ENCODE data around the gene TDRD7.

The TDRD7 gene

DNA sequence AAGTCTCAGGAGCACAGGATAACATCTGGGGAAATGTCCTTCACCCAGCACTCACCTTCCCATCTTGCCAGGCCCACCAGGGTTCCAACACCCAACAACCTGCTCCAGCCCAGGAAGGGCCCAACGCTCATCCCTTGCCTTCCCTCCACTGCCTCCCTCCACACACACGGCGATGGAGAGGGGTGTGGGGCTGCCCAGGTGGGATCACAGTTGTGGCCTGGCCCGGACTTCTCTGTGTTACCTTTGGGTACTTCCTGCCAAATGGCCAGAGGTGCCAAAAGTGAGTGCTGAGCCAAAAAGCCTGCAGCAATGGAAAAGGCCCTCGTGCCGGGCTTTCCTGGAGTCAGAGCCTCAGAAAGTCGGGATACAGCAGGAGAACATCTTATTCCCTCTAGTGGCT lies 15.6 kb upstream of the TDRD7 start:
- TF ChIP-seq EP300 (IDR thresholded peaks at IDR 0.05; ENCODE audit: borderline replicate concordance) = no peak
- TF ChIP-seq RAD21 (IDR thresholded peaks at IDR 0.05; ENCODE audit: low read depth) = no peak
- no peak for TF ChIP-seq FOXM1 (IDR thresholded peaks at IDR 0.05; ENCODE audit: borderline replicate concordance, low read depth)
- no peak for TF ChIP-seq EGR1 (IDR thresholded peaks at IDR 0.05)
- no peak for TF ChIP-seq TCF12 (IDR thresholded peaks at IDR 0.05; ENCODE audit: low read depth)
- no peak for TF ChIP-seq CREB1 (IDR thresholded peaks at IDR 0.05; ENCODE audit: low read depth)
- TF ChIP-seq TAF1 (IDR thresholded peaks at IDR 0.05; ENCODE audit: low read depth) = no peak
- TF ChIP-seq, protein P1, sequence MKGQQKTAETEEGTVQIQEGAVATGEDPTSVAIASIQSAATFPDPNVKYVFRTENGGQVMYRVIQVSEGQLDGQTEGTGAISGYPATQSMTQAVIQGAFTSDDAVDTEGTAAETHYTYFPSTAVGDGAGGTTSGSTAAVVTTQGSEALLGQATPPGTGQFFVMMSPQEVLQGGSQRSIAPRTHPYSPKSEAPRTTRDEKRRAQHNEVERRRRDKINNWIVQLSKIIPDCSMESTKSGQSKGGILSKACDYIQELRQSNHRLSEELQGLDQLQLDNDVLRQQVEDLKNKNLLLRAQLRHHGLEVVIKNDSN (IDR thresholded peaks at IDR 0.05) = no peak
- no peak for TF ChIP-seq REST (IDR thresholded peaks at IDR 0.05; ENCODE audit: low read depth)
- no peak for TF ChIP-seq YY1 (IDR thresholded peaks at IDR 0.05; ENCODE audit: low read depth)
- TF ChIP-seq CEBPB (IDR thresholded peaks at IDR 0.05) = no peak
- no peak for TF ChIP-seq NFIC (IDR thresholded peaks at IDR 0.05)
- TF ChIP-seq, protein P2, sequence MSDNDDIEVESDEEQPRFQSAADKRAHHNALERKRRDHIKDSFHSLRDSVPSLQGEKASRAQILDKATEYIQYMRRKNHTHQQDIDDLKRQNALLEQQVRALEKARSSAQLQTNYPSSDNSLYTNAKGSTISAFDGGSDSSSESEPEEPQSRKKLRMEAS (IDR thresholded peaks at IDR 0.05) = no peak
- no peak for TF ChIP-seq TEAD4 (IDR thresholded peaks at IDR 0.05)
- no peak for TF ChIP-seq ZBTB7A (IDR thresholded peaks at IDR 0.05; ENCODE audit: low read depth)

DNA sequence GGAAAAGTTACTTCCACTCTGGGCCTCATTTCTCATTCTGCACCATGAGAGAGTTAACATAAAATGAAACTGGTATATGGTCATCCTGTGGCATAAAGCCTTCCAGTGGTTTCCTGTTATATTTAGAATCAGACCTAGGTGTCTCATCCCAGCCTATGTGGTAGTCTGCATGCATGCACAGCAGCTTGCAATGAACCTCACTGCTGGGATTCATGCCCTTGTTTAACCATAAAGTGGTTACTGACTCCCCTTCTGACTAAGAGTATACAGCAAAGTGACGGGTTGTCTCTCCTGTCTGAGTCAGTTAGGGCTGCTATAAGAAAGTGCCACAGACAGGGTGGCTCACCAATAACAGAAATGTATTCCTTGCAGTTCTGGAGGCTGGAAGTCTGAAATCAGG lies 14.7 kb upstream of the TDRD7 start:
- TF ChIP-seq REST (IDR thresholded peaks at IDR 0.05; ENCODE audit: low read depth) (no peak), TAF1 (IDR thresholded peaks at IDR 0.05; ENCODE audit: low read depth) (no peak), EP300 (IDR thresholded peaks at IDR 0.05; ENCODE audit: borderline replicate concordance) (no peak), RAD21 (IDR thresholded peaks at IDR 0.05; ENCODE audit: low read depth) (no peak), CEBPB (IDR thresholded peaks at IDR 0.05) (no peak), TEAD4 (IDR thresholded peaks at IDR 0.05) (no peak), NFIC (IDR thresholded peaks at IDR 0.05) (no peak), FOXM1 (IDR thresholded peaks at IDR 0.05; ENCODE audit: borderline replicate concordance, low read depth) (no peak), YY1 (IDR thresholded peaks at IDR 0.05; ENCODE audit: low read depth) (no peak), TCF12 (IDR thresholded peaks at IDR 0.05; ENCODE audit: low read depth) (no peak), CREB1 (IDR thresholded peaks at IDR 0.05; ENCODE audit: low read depth) (no peak)
- TF ChIP-seq, protein P1 (IDR thresholded peaks at IDR 0.05) = no peak
- TF ChIP-seq, protein P2 (IDR thresholded peaks at IDR 0.05) = no peak

DNA sequence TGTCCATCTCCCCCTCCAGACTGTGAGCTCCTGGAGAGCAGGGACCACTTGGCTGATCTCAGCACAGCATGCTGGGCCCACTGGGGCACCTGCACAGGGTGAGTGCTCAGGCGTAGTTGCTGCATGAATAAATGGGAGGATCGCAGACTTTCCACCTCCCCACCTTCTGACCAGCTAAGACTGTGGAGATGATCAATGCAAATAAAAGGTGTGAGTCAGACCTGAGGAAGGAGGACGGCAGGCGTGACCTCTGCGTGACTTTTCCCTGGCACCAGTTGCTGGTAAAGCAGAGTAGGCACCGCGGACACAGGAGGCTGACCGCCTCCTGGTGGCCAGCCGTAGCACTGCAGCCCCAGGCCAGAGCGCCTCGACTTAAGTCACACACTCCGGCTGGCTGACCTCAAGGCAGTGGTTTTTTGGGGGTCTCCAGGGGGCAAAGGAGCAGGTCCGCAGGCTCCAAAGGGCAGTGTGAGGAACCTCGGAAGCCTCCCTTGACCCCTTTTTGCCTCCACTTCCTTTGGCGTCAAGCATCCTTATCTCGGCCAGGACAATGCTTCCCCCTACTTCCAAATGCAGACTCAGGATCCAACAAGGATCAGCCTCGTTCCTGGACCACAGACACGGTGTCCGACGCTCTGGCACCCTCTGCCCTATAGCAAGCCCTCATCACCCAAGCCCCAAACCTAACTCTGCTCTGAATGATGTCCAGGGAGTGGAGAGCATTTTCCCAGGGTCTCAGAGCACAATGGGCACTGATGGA lies 12.7 kb upstream of the TDRD7 start:
- no peak for TF ChIP-seq REST (IDR thresholded peaks at IDR 0.05; ENCODE audit: low read depth)
- TF ChIP-seq, protein P2 (IDR thresholded peaks at IDR 0.05) = no peak
- TF ChIP-seq RAD21 (IDR thresholded peaks at IDR 0.05; ENCODE audit: low read depth) = peak; percentile 80
- TF ChIP-seq, protein P1 (IDR thresholded peaks at IDR 0.05) = no peak
- no peak for TF ChIP-seq TEAD4 (IDR thresholded peaks at IDR 0.05)
- no peak for TF ChIP-seq ZBTB7A (IDR thresholded peaks at IDR 0.05; ENCODE audit: low read depth)
- TF ChIP-seq NFIC (IDR thresholded peaks at IDR 0.05) = peak; percentile 33; the same call in 1 of the 2 replicates
- no peak for TF ChIP-seq CEBPB (IDR thresholded peaks at IDR 0.05)

Measured in Ishikawa (cell line).